B cell (primary cell): ENCODE results near the gene MBNL1.

Experiments
- EZH2 ChIP-seq: IDR thresholded peaks from 2 replicates; pipeline ENCODE4 v1.6.1; 2012; ENCODE audit warnings: borderline replicate concordance, low read depth, mild to moderate bottlenecking, moderate library complexity, low read length; ENCODE audit not compliant: insufficient read depth, poor library complexity, severe bottlenecking
- TF ChIP-seq, protein P1 (sequence below): fragments of 200-600 bp; IDR thresholded peaks from one replicate; pipeline ENCODE4 v1.8.0; 2022; ENCODE audit warnings: antibody characterized with exemption, mild to moderate bottlenecking

DNA sequence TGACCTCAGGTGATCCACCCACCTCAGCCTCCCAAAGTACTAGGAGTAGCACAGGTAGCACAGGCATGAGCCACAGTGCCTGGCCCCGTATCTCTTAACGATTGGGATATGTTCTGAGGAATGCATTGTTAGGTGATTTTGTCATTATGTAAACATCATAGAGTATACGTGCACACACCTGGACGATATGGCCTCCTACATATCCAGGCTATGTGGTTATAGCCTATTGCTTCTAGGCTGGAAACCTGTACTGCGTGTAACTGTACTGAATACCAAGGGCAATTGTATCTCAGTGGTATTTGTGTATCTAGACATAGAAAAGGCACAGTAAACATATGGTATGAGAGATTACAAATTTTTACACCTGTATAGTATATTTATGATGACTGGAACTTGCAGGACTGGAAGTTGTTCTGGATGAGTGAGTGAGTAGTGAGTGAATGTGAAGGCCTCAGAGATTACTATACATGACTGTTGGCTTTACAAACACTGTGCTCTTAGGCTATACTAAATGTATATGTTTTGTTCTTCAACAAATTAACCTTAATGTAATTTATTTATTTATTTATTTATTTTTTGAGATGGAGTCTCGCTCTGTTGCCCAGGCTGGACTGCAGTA is 120.7 kb downstream of the MBNL1 start:
- TF ChIP-seq, protein P1, sequence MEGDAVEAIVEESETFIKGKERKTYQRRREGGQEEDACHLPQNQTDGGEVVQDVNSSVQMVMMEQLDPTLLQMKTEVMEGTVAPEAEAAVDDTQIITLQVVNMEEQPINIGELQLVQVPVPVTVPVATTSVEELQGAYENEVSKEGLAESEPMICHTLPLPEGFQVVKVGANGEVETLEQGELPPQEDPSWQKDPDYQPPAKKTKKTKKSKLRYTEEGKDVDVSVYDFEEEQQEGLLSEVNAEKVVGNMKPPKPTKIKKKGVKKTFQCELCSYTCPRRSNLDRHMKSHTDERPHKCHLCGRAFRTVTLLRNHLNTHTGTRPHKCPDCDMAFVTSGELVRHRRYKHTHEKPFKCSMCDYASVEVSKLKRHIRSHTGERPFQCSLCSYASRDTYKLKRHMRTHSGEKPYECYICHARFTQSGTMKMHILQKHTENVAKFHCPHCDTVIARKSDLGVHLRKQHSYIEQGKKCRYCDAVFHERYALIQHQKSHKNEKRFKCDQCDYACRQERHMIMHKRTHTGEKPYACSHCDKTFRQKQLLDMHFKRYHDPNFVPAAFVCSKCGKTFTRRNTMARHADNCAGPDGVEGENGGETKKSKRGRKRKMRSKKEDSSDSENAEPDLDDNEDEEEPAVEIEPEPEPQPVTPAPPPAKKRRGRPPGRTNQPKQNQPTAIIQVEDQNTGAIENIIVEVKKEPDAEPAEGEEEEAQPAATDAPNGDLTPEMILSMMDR: no peak
- TF ChIP-seq EZH2: no peak
